B cell (primary cell): ENCODE data around the gene SLC38A10. TPM values are rescaled to one million over a fixed set of nuclear protein-coding genes. Genes with fewer than 3 reads are reported as not detected.

Source experiments
- ATAC-seq: fragments of 200-7000 bp; cut with Tn5 transposase; one replicate; pipeline ENCODE4 v1.10.0; 2021; ENCODE audit warnings: low read depth, mild to moderate bottlenecking, moderate number of reproducible peaks, moderate library complexity
- CTCF ChIA-PET: fragments of 350-600 bp; sonication (Branson Sonifier 250); formaldehyde crosslinking; loops from one replicate; lab custom pipeline; 2021; ENCODE audit warnings: antibody characterized with exemption, inconsistent platforms; lab: Charles Lee
- POLR2A ChIA-PET: fragments of 350-600 bp; sonication (Branson Sonifier 250); formaldehyde crosslinking; loops from one replicate; lab custom pipeline; 2021; ENCODE audit warnings: antibody characterized with exemption; lab: Charles Lee
- DNase-seq: peaks from one replicate; pipeline ENCODE4 v3.0.0; 2013
- H2AFZ ChIP-seq: 2 replicates; pipeline ENCODE4 v1.6.1; 2012; ENCODE audit warnings: mild to moderate bottlenecking, low read depth, low read length; ENCODE audit not compliant: insufficient read depth, poor library complexity, severe bottlenecking
- H3K27ac ChIP-seq, 2 donors: 1 replicate in 1 of 2; 2 replicates in 1 of 2; pipeline ENCODE4 v1.5.1; 2012 to 2013; ENCODE audit warnings: low read length in 2 of 2, mild to moderate bottlenecking in 2 of 2, moderate library complexity in 1 of 2
- H3K27me3 ChIP-seq, 4 experiments: fragments of 200-600 bp in 1 of 4; sonication (generic) in 1 of 4; replicated peaks in 1 of 4; 1 replicate in 2 of 4; 2 replicates in 2 of 4; pipeline versions ENCODE4 v1.6.1 to v1.7.0; 2013 to 2016; ENCODE audit warnings: low read length in 3 of 4, mild to moderate bottlenecking in 2 of 4, mixed read lengths in 1 of 4, moderate library complexity in 1 of 4; ENCODE audit not compliant: insufficient read depth in 4 of 4, control insufficient read depth in 3 of 4; ENCODE audit errors: control extremely low read depth in 1 of 4
- H3K36me3 ChIP-seq, 2 experiments: replicated peaks in 1 of 2; 1 replicate in 1 of 2; 2 replicates in 1 of 2; pipeline versions ENCODE4 v1.6.1 to v1.7.1; 2013; ENCODE audit warnings: low read length in 1 of 2; ENCODE audit not compliant: insufficient read depth in 2 of 2, control insufficient read depth in 1 of 2; ENCODE audit errors: control extremely low read depth in 1 of 2, extremely low read depth in 1 of 2
- H3K4me1 ChIP-seq, 2 donors: fragments of 200-600 bp in 1 of 2; sonication (generic) in 1 of 2; 1 replicate in 1 of 2; 2 replicates in 1 of 2; pipeline versions ENCODE4 v1.5.1 to v1.6.1; 2013 to 2017; ENCODE audit warnings: low read length in 2 of 2; ENCODE audit not compliant: control insufficient read depth in 2 of 2, insufficient read depth in 2 of 2
- H3K4me2 ChIP-seq: replicated peaks from 2 replicates; pipeline ENCODE3; 2012; ENCODE audit warnings: mild to moderate bottlenecking, low read depth, low read length; ENCODE audit not compliant: poor library complexity, severe bottlenecking
- H3K4me3 ChIP-seq, 5 experiments: fragments of 200-600 bp in 1 of 5; sonication (generic) in 1 of 5; 1 replicate in 3 of 5; 2 replicates in 2 of 5; pipeline versions ENCODE4 v1.5.1 to v1.7.0; 2011 to 2016; ENCODE audit warnings: low read length in 4 of 5, mild to moderate bottlenecking in 4 of 5, low read depth in 2 of 5, control low read depth in 1 of 5, moderate library complexity in 1 of 5; ENCODE audit not compliant: insufficient read depth in 1 of 5; ENCODE audit errors: control extremely low read depth in 1 of 5, extremely low read depth in 1 of 5
- H3K79me2 ChIP-seq: fragments of 200-600 bp; sonication (generic); one replicate; pipeline ENCODE4 v1.6.0; 2016; ENCODE audit warnings: low read length; ENCODE audit not compliant: control insufficient read depth, insufficient read depth
- H3K9ac ChIP-seq: fragments of 200-600 bp; sonication (generic); 2 replicates; pipeline ENCODE4 v1.6.1; 2017; ENCODE audit warnings: mild to moderate bottlenecking, low read length, moderate library complexity
- H3K9me3 ChIP-seq, 3 donors: one replicate each; pipeline versions ENCODE4 v1.6.1 to v1.7.1; 2013; ENCODE audit warnings: low read length in 2 of 3; ENCODE audit not compliant: control insufficient read depth in 2 of 3, insufficient read depth in 1 of 3; ENCODE audit errors: control extremely low read depth in 1 of 3
- H4K20me1 ChIP-seq: 2 replicates; pipeline ENCODE4 v1.6.0; 2012; ENCODE audit warnings: mild to moderate bottlenecking, low read length; ENCODE audit not compliant: insufficient read depth, control insufficient read depth, poor library complexity, severe bottlenecking
- H3K27ac Mint-ChIP-seq: one replicate; pipeline ENCODE4 v1.8.0; 2021; ENCODE audit warnings: mixed read lengths
- H3K27me3 Mint-ChIP-seq: one replicate; pipeline ENCODE4 v1.8.0; 2021; ENCODE audit warnings: mixed read lengths
- H3K4me1 Mint-ChIP-seq: one replicate; pipeline ENCODE4 v1.8.0; 2021; ENCODE audit warnings: mixed read lengths
- H3K4me3 Mint-ChIP-seq: one replicate; pipeline ENCODE4 v1.8.0; 2021; ENCODE audit warnings: mixed read lengths
- H3K9me3 Mint-ChIP-seq: one replicate; pipeline ENCODE4 v1.8.0; 2022; ENCODE audit warnings: mixed read lengths; ENCODE audit not compliant: insufficient read depth
- CTCF ChIP-seq: fragments of 200-600 bp; IDR thresholded peaks from one replicate; pipeline ENCODE4 v1.8.0; 2022; ENCODE audit warnings: antibody characterized with exemption, mild to moderate bottlenecking
- EZH2 ChIP-seq: IDR thresholded peaks from 2 replicates; pipeline ENCODE4 v1.6.1; 2012; ENCODE audit warnings: borderline replicate concordance, low read depth, mild to moderate bottlenecking, moderate library complexity, low read length; ENCODE audit not compliant: insufficient read depth, poor library complexity, severe bottlenecking
- WGBS: methylation state at CpG from one replicate; pipeline ENCODE4 v1.1.5; 2013; ENCODE audit warnings: missing lambda C conversion rate; ENCODE audit not compliant: insufficient coverage; 5-methylcytosine and 5-hydroxymethylcytosine counted together
- intact Hi-C: fragments of 100-400 bp; cut with micrococcal nuclease; formaldehyde crosslinking; loops from one replicate; pipeline ENCODE4 v1.10.0; 2022
- polyA plus RNA-seq: library from polyadenylated mRNA; depleted of rRNA; stranded (reverse); fragments of >200 nt; gene quantifications from 2 replicates; pipeline ENCODE4 v1.2.3, GENCODE V29; 2012
- total RNA-seq, 2 donors: library from RNA; stranded (reverse); fragments of 120-200 nt in 1 of 2; gene quantifications; 1 replicate in 1 of 2; 2 replicates in 1 of 2; pipeline versions ENCODE4 v1.2.3 to v1.2.4, GENCODE V29; 2013 to 2022

The SLC38A10 gene
- total and polyA plus RNA-seq, 2 donors (not counting 1 experiment from before 2014, with no cell fraction given), result 76.1 to 104 TPM

- no peaks in the 10 kb centered on the region for H3K9me3 ChIP-seq
- Mint-ChIP-seq H3K4me3 (no peak overlapping the region), H3K4me1 (no peaks in the 10 kb centered on the region), H3K27me3 (no peaks in the 10 kb centered on the region), H3K27ac (no peak overlapping the region), H3K9me3 (no peaks in the 10 kb centered on the region)
- POLR2A ChIA-PET, result no interaction called here
- no peaks in the 10 kb centered on the region for H4K20me1 ChIP-seq
- CTCF ChIA-PET, result no interaction called here
- no peak overlapping the region for H3K27ac ChIP-seq
- no peak overlapping the region for H3K4me2 ChIP-seq
- ATAC-seq (no peak), DNase-seq (no peak)
- no peak overlapping the region for H3K9ac ChIP-seq
- no peak overlapping the region for H3K4me3 ChIP-seq
- TF ChIP-seq CTCF (no peak), EZH2 (no peak)
- intact Hi-C loops, result no loop called here
- peaks cover 0 to 13% of the 10 kb centered on the region in 2 experiments for H3K36me3 ChIP-seq
- H3K4me1 ChIP-seq, result no peaks in the 10 kb centered on the region
- H3K79me2 ChIP-seq, result no peaks in the 10 kb centered on the region
- WGBS, result 97% methylated on average over 21 of the region's 22 CpGs
- no peaks in the 10 kb centered on the region for H3K27me3 ChIP-seq
- no peak overlapping the region for H2AFZ ChIP-seq
Measured at GRCh38 chr17:81198826-81199481, 96.2 kb downstream of the SLC38A10 start.

GRCh38 chr17:81197831-81198490 lies 97.1 kb downstream of the SLC38A10 start:
- no peaks in the 10 kb centered on the region for H3K9me3 Mint-ChIP-seq
- no peak overlapping the region for H3K4me3 Mint-ChIP-seq
- WGBS, result 97% methylated on average over 21 of the region's 21 CpGs
- H4K20me1 ChIP-seq, result no peaks in the 10 kb centered on the region
- TF ChIP-seq EZH2 (no peak), CTCF (no peak)
- ATAC-seq (no peak), DNase-seq (no peak)
- H3K9ac ChIP-seq, result no peak overlapping the region
- ChIA-PET POLR2A (no interaction called here), CTCF (interaction anchor here (0.5 to 0.6 kb wide), 2 partner anchors 9 to 683 kb away, joined by 3 read pairs; no protein-coding TSS in a partner anchor)
- no peak overlapping the region for H3K27ac Mint-ChIP-seq
- H3K27me3 ChIP-seq, result no peaks in the 10 kb centered on the region
- no peaks in the 10 kb centered on the region for H3K9me3 ChIP-seq
- H3K27me3 Mint-ChIP-seq, result no peaks in the 10 kb centered on the region
- intact Hi-C loops, result no loop called here
- no peak overlapping the region for H3K4me2 ChIP-seq
- no peak overlapping the region for H3K4me3 ChIP-seq
- H3K36me3 ChIP-seq, result peaks cover 0 to 13% of the 10 kb centered on the region in 2 experiments
- H3K4me1 Mint-ChIP-seq, result no peaks in the 10 kb centered on the region
- no peaks in the 10 kb centered on the region for H3K4me1 ChIP-seq
- no peak overlapping the region for H3K27ac ChIP-seq
- H2AFZ ChIP-seq, result no peak overlapping the region
- no peaks in the 10 kb centered on the region for H3K79me2 ChIP-seq
